ENCODE data around the gene SLC2A5.

DNA sequence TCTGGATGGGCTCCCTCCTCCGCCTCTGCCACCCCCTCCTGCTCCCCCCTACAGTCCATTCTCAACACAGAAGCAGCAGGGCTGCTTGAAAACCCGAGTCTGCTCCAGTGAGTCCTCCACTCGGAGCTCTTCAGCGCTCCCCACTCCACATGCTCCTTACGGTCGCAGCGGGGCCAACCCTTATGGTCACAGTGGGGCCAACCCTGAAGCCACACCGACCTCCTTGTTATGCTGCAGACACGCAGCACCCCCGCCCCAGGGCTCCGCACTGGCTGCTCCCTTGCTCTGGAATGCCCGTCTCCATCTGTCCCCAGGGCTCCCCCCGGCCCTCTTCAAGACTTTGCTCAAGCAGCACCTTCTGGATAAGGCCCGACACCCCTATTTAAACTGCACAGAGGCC lies 36.9 kb upstream of the SLC2A5 start:
- no peak for TF ChIP-seq POLR2AphosphoS5 (IDR thresholded peaks at IDR 0.05; ENCODE audit: insufficient read depth in 1 of 2, low read depth in 1 of 2)
- TF ChIP-seq, protein P1, sequence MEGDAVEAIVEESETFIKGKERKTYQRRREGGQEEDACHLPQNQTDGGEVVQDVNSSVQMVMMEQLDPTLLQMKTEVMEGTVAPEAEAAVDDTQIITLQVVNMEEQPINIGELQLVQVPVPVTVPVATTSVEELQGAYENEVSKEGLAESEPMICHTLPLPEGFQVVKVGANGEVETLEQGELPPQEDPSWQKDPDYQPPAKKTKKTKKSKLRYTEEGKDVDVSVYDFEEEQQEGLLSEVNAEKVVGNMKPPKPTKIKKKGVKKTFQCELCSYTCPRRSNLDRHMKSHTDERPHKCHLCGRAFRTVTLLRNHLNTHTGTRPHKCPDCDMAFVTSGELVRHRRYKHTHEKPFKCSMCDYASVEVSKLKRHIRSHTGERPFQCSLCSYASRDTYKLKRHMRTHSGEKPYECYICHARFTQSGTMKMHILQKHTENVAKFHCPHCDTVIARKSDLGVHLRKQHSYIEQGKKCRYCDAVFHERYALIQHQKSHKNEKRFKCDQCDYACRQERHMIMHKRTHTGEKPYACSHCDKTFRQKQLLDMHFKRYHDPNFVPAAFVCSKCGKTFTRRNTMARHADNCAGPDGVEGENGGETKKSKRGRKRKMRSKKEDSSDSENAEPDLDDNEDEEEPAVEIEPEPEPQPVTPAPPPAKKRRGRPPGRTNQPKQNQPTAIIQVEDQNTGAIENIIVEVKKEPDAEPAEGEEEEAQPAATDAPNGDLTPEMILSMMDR (IDR thresholded peaks at IDR 0.05) = no peak
